Activated CD8-positive, alpha-beta memory T cell treated with anti-CD3 and anti-CD28 coated beads for 36 hours (primary cell): Measurements from ENCODE around the gene TMEM129. TPM values are rescaled to one million over a fixed set of nuclear protein-coding genes. Genes with fewer than 3 reads are reported as not detected.
"Not testable (repeated sequence)": the region's sequence is repeated elsewhere in the genome, so short reads cannot be mapped to it uniquely, and the experiment has no call there.

ENCODE experiments used
- CTCF ChIA-PET: fragments of 350-600 bp; sonication (Branson Sonifier 250); formaldehyde crosslinking; loops from one replicate; lab custom pipeline; 2021; ENCODE audit warnings: antibody characterized with exemption; lab: Charles Lee
- POLR2A ChIA-PET: fragments of 350-600 bp; sonication (Branson Sonifier 250); formaldehyde crosslinking; loops from one replicate; lab custom pipeline; 2021; ENCODE audit warnings: antibody characterized with exemption; lab: Charles Lee
- total RNA-seq, 2 experiments: library from RNA; stranded (reverse); gene quantifications; one replicate each; pipeline ENCODE4 v1.2.3, GENCODE V29; 2021

The TMEM129 gene
- total RNA-seq, 2 experiments from 2014 or later: 24.8 to 25.6 TPM

GRCh38 chr4:1691737-1692373, 29.3 kb downstream of the TMEM129 start:
- ChIA-PET POLR2A (interaction anchor here (3.2 kb wide), 1 partner anchor 21 kb away, joined by 14 read pairs; the partner anchor contains the start of gene SLBP), CTCF (interaction anchor here (0.5 to 4.6 kb wide), 7 partner anchors 9 to 148 kb away, joined by 4 to 37 read pairs (median 7); partner anchors contain the start of genes SLBP, TACC3 and TMEM129)

GRCh38 chr4:1690698-1691097, 30.4 kb downstream of the TMEM129 start:
- ChIA-PET CTCF (interaction anchor here (0.7 to 1.7 kb wide), 3 partner anchors 20 to 108 kb away, joined by 4 to 7 read pairs (median 4); no protein-coding TSS in a partner anchor), POLR2A (interaction anchor here (3.2 kb wide), 1 partner anchor 22 kb away, joined by 14 read pairs; the partner anchor contains the start of gene SLBP)

- CTCF ChIA-PET: interaction anchor here (0.7 kb wide), 1 partner anchor 331 kb away, joined by 4 read pairs; no protein-coding TSS in a partner anchor
- POLR2A ChIA-PET: no interaction called here
Measured at GRCh38 chr4:1686440-1687036, 34.6 kb downstream of the TMEM129 start.

GRCh38 chr4:1685235-1686150, 35.6 kb downstream of the TMEM129 start:
- CTCF ChIA-PET: no interaction called here
- POLR2A ChIA-PET: interaction anchor here (1.3 kb wide), 1 partner anchor 27 kb away, joined by 3 read pairs; no protein-coding TSS in a partner anchor

GRCh38 chr4:1684506-1685234, 36.5 kb downstream of the TMEM129 start:
- ChIA-PET POLR2A (interaction anchor here (1.3 kb wide), 1 partner anchor 28 kb away, joined by 3 read pairs; no protein-coding TSS in a partner anchor), CTCF (no interaction called here)

- CTCF ChIA-PET: interaction anchor here (2.0 kb wide), 1 partner anchor 9 kb away, joined by 7 read pairs; no protein-coding TSS in a partner anchor
- POLR2A ChIA-PET: interaction anchor here (1.1 kb wide), 1 partner anchor 37 kb away, joined by 4 read pairs; the partner anchor contains the start of genes TACC3 and TMEM129
Measured at GRCh38 chr4:1683736-1684505, 37.2 kb downstream of the TMEM129 start, which contains the start of gene FAM53A. TSS of gene FAM53A (minus strand) at chr4:1684313. CDS start at chr4:1668741, 15,572 bp downstream.

GRCh38 chr4:1683261-1683735, 37.8 kb downstream of the TMEM129 start:
- ChIA-PET CTCF (interaction anchor here (2.0 kb wide), 1 partner anchor 10 kb away, joined by 7 read pairs; no protein-coding TSS in a partner anchor), POLR2A (interaction anchor here (0.7 to 1.1 kb wide), 2 partner anchors 38 to 194 kb away, joined by 3 to 4 read pairs; partner anchors contain the start of genes TACC3 and TMEM129)

GRCh38 chr4:1682860-1683259, 38.3 kb downstream of the TMEM129 start:
- CTCF ChIA-PET: interaction anchor here (2.0 kb wide), 1 partner anchor 10 kb away, joined by 7 read pairs; no protein-coding TSS in a partner anchor
- POLR2A ChIA-PET: interaction anchor here (0.7 to 1.1 kb wide), 2 partner anchors 38 to 194 kb away, joined by 3 to 4 read pairs; partner anchors contain the start of genes TACC3 and TMEM129

GRCh38 chr4:1678244-1678643, 42.9 kb downstream of the TMEM129 start:
- POLR2A ChIA-PET: no interaction called here
- CTCF ChIA-PET: no interaction called here

- ChIA-PET CTCF (no interaction called here), POLR2A (no interaction called here)
Measured at GRCh38 chr4:1676605-1677525, 44.3 kb downstream of the TMEM129 start.

- ChIA-PET CTCF (no interaction called here), POLR2A (no interaction called here)
Measured at GRCh38 chr4:1675802-1676137, 45.4 kb downstream of the TMEM129 start.

GRCh38 chr4:1675136-1675801, 45.9 kb downstream of the TMEM129 start:
- POLR2A ChIA-PET: no interaction called here

GRCh38 chr4:1674682-1675081, 46.4 kb downstream of the TMEM129 start:
- CTCF ChIA-PET: no interaction called here
- POLR2A ChIA-PET: no interaction called here

More at GRCh38 chr4:1675136-1675801, 45.9 kb downstream of the TMEM129 start:
- CTCF ChIA-PET: no interaction called here

GRCh38 chr4:1673671-1674070, 47.5 kb downstream of the TMEM129 start:
- POLR2A ChIA-PET: no interaction called here
- CTCF ChIA-PET: no interaction called here

GRCh38 chr4:1671011-1671410, 50.1 kb downstream of the TMEM129 start:
- POLR2A ChIA-PET, CTCF ChIA-PET: not testable (repeated sequence)

- CTCF ChIA-PET: no interaction called here
- POLR2A ChIA-PET: no interaction called here
Measured at GRCh38 chr4:1670279-1670678, 50.8 kb downstream of the TMEM129 start.
